HG02623 (cell line): ENCODE measurements around the gene SEMA3E.
"Not testable (repeated sequence)": the region's sequence is repeated elsewhere in the genome, so short reads cannot be mapped to it uniquely, and the experiment has no call there.

Experiments
- ATAC-seq: cut with Tn5 transposase; IDR thresholded peaks from one replicate; pipeline ENCODE4 v1.9.1; 2021; ENCODE audit warnings: moderate library complexity; ENCODE audit not compliant: unreplicated experiment

The SEMA3E gene

DNA sequence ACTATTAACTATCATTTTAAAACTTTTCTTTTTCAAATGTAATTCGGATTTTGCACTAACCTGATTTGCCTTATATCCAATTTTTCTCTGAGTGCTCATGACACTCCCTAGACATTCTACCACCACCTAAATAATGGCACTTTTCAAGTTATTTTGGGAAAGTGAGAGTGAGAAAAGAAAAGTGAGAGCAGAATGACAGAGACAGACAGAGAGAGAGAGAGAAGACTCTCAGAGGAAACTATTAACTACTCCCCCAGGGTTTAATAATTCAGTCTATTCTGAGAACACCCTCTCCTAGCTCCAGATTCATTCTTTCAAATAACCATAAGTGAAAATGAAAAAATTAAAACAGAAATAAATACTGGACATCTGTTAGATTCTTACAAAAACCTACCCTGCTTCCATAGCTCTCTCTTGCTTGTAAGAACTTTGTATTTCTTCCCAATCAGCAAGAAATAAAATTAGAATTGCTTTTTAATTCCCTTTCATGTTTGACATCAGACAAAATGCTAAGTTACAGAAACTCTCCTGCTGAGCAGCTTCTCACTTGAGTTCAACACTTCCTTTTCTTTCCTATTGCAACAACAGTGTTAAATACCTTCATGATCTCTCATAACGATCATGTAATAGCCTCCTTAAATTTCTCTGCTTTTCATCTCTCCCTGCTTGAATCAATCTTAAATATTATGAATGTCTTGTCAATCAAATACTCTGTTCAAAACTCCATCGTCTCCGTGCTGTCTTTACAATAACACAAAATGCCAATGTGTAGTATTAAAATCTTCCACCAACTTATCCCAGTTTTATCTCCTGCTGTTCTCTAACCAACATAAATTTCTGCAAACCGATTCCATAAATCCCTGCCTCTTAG, 191.7 kb downstream of the SEMA3E start:
- ATAC-seq = no peak

DNA sequence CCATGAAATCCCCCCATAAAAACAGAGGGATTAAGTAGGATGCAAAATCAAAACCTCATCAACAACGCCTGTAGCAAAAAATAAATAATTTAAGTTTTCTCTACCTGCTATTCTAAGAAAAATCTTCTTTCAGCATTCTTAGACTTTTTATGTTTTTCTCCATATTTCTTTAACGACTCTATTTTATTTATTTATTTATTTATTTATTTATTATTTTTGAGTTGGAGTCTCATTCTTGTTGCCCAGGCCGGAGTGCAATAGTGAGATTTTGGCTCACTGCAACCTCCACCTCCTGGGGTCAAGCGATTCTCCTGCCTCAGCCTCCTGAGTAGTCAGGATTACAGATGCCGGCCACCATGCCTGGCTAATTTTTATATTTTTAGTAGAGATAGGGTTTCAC, 192.5 kb downstream of the SEMA3E start:
- ATAC-seq = no peak

DNA sequence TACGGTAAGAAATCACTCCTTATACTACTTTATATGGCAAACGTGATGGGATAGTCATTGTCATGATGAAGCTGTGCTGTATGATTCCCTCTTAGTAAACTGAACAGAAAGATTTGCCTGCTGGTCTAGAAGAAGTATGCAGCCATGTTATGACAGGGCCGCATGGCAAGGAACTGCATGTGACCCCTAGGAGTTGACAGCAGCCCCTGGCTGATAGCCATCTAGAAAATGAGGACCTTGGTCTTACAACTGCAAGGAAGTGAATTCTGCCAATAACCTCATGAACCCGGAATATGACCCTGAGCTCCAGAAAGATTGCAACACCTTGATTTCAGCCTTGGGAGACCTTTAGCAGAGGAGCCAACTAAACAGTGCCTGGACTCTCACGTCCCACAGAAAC, 193.3 kb downstream of the SEMA3E start:
- no peak for ATAC-seq

DNA sequence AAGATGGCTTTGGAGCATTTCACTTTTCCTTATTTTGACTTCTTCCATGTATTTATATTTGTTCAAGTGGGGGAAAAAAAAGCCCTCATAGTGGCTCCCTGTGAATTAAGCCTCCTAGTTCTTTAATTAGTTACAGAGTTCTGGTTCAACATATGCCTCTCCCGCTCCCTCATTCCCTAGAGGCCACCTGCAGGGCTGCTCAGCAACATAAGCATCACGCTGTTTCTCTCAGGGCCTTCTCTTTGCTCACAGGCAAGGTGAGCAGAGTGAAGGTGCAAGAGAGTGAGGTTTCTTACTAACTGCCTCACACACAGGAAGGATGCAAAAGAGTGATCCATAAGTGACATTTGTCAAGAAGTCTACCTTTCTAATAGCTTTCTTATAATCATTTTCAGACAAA, 196.7 kb downstream of the SEMA3E start:
- no peak for ATAC-seq

DNA sequence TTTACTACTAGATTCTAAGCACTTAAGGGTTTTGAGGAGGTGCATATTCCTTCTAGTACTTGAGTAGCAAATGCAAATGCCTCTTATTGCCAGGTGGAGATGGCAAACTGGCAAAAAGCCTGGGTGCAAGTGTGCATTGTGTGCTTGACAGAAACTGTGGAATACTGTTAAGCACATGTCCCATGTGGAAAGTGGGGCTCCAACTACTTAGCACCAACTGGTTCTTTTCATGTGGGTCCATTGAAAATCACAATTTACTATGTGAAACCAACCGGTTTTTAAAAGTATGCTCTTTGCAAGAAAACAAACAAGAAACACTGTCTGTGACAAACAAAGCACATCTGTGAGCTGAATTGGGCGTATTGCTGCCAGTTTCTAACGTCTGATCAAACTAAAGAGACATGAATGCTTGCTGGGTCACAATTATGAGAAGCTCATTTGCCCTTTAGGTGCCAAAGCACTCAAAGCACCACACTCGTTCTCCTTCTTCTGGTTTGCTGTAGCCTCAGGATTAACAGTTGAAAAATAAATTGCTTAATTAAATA, 197.4 kb downstream of the SEMA3E start:
- no peak for ATAC-seq

DNA sequence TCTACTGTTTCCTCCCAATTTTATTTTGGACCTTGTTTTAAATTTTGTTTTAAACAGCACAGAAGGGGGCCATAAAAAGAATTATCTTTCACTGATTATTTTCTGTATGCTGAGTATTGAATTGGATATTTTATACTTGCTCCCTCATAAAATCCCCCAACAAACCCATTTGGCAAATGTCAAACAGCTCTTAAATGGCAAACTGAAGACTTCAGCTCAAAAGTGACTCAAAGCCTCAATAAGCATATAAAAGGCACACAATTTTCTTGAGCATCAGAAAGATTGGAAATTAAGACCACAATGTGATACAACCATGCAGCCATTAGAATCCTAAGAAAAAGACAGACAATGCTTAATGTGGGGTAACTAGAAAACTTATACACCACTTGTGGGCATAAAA, 199.2 kb downstream of the SEMA3E start:
- no peak for ATAC-seq

DNA sequence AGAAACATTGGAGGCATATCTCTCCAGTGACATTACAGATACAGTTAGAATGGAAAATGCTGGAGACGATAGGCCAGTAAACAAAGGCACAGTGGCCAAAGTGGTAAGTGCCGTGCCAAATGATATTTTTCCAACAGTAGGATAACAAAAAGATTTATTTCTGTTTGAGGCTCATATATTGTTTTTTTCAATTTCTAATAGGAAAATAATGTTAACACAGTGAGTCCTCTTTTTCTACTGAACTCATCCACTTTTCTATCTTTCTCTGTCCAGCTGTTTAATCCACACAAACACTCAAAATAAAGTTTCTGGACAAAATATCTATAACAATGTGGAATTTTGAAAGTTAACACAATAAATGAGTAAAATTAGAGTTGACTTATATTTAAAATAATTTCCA, 201.3 kb downstream of the SEMA3E start:
- no peak for ATAC-seq

DNA sequence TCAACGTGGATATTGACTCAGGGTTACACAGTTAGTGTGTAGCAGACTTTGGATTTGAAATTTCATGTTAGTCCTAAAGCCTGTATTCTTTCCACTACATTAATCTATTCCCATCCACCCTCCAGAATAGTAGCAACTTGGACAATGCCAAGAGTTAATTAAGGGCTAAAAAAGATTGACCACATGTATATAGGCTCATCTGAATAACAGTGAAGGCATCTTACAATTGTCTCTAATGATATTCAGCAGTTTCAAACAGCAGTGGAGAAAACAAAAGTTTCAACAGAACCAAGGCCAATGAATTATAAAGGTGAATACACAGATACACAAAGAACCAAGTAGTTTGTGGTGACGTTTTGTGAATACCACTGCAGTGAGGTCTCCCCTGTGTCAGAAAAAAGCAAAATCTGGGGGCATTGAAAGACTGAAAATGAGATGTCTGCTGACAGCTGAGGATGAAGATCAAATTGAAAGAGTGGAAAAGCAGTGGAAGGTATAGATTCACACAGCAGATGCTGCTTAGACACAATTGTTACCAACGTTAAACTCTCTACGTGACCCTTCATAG, 202.8 kb downstream of the SEMA3E start:
- ATAC-seq = no peak

DNA sequence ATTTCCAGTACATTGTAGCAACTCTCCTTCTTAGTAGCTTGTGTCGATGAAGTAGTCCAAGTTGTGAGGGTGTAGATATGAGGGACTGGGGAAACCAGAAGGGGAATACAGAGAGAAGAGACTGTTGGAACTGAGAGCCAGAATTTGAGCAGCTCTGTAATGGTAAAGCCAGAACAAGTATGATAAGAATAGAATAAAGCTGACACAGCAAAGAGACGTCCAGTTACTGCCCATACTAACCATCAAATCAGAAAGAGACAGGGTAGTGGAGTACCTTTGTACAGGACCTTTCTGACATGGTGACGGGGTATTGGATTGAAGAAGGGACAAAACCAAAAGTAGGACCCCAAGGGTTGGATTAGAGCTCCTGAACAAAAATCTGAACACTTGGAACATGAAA, 206.0 kb downstream of the SEMA3E start:
- ATAC-seq = no peak

DNA sequence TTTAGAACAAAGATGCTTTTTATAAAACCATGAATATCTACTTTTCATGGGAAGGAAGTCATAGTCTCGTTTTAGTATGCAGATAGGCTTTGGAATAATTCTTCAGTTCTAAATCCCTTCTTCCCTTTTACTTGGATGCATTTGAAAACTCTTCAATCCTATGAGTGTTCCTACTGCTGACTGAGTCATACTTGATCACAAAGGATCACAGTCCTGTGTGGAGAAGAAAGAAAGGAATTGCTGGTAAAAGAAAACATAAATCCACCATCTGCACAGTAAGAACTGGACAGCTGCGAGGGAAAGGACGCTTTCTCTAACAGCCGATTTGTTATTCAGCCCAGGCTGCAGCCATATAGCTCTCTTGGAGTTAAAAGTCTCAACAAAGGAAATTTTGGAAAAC, 209.9 kb downstream of the SEMA3E start:
- ATAC-seq = no peak

DNA sequence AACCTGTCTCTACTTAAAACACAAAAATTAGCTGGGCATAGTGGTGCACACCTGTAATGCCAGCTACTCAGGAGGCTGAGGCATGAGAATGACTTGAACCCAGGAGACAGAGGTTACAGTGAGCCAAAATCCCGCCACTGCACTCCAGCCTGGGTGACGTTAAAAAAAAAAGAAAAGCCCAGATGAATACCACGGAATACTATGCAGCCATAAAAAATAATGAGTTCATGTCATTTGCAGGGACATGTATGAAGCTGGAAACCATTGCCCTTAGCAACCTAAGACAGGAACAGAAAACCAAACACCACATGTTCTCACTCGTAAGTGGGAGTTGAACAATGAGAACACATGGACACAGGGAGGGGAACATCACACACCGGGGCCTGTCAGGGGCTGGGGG, 218.7 kb downstream of the SEMA3E start:
- not testable (repeated sequence) for ATAC-seq

DNA sequence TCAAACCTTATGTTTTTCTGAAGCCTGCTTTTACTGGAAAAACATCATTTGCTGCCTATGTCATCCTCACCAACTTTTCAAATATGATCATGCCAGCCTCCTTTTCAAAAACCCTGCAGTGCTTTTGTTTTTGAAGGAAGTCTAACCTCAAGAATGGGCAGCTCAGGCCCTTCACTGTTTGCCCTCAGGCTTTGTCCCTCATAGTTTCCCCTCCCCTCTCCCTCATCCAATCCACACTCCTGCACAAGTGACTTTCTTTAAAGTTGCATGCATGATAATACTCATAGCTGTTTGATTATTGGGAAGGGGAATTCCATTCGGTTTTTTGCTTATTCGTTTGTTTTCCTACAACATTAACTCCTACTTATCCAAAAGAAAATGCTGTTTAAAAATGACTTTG, 219.4 kb downstream of the SEMA3E start:
- no peak for ATAC-seq

DNA sequence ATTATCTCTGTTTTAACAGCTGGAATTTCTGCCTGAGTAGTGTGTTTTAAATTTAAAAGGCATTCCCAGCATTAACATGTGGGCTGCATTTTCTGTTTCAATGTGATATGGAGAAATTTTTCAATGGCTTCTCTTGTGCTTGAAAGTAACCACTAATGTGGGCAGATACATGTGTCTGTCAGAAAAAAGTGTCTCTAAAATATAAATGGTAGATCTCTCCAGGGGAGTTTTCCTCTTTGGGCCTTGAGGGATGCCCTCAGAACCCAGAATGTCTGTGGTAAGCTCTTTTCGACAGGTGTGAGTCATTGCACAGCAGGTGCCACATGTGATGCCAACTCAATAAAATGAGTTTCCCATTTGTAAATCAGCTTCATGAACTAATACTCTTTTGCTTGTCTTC, 221.1 kb downstream of the SEMA3E start:
- no peak for ATAC-seq

DNA sequence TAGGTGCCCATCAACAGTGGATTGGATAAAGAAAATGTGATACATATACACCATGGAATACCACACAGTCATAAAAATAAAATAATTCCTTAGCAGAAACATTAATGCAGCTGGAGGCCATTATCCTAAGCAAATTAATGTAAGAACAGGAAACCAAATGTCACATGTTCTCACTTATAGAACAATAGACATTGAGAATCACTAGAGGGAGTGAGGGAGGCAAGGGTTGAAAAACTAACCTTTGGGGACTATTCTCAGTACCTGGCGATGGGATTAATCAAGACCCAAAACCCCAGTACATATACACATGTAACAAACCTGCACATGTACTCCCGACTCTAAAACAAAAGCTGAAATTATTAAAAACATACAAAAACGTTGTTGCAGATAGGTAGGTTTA, 222.6 kb downstream of the SEMA3E start:
- ATAC-seq = no peak

DNA sequence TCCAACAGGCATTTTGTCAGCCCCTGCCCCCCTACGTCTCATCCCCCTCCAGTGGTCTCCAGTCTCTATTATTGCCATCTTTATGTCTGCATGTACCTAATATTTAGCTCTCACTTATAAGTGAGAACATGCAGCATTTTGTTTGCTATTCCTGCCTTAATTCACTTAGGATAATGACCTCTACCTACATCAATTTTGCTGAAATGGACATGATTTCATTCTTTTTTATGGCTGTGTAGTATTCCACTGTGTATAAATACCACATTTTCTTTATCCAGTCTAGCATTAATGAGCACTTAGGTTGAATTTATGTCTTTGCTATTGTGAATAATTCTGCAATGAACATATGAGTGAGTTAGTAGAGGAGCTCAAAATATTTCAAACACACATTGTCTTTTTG, 229.9 kb downstream of the SEMA3E start:
- ATAC-seq = no peak

DNA sequence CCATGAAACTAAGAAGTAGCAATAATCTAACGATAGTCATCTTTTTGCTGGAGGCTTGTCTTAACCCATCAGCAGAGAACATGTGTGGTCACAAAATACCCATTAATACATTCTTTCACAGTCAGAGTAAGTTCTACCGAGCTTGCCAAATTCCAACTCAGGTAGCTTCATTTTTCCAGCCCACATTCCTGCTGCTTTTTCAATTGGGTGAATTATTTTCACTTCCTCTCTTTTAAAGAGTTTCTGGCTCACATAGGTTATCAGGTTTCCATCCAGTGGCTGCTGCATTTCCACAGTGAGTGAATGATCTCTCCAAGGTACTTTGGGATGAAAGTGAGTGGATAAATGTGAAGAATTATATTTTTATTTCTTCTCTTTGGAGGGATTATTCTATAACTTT, 233.1 kb downstream of the SEMA3E start:
- no peak for ATAC-seq

DNA sequence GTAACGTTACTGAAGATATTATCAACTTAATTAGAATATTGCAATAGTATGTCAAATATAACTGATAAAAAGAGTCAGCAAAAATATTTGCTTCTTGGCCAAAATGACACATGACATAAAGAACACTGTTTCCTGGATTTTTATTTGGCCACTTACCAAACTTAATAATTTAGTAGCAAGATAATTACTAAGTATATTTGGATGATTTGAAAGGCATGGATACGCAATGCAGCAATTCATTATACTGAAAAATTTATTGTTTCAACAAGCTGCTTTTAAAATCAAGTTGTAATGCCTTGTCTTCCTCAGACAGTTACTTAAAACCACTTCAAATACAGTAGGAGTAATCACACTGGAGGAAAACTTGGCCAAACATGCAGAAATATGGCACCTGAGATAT, 234.0 kb downstream of the SEMA3E start:
- ATAC-seq = no peak

DNA sequence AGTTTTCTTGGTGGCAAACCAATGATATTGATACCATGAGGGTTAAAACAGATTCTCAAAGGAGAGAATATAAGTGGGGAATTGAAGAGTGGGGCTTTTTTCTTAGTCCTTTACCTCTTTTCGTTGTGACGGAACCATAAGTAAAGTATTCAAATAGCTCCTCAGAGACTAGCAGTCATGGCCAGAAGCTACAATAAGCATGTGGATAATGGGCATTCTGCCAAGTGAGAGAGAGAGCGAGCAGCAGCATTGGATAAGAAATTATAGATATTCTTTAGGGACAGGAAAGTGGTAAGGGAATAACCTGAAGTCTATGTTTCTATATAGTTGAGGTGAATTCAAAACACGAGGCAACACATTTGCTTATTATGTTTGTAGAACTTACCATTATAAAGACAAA, 235.1 kb downstream of the SEMA3E start:
- ATAC-seq = no peak

DNA sequence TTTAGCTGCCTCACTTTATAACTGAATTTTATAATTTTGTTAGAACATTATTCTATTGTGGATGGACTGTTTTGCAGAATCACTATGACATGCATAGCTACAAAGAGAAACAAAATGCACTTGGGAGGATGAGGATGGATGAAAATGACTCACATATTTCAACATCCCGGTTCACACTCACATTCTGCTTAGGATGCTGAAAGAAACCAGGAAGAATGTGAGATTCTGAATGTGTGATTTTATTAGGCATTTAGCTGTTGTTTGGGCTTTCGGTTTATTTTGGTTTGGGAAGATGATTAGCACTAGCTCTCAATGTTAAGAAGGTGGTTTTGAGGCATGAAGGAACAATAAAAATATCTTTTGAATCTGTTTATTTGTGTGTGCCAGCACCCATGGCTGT, 235.5 kb downstream of the SEMA3E start:
- no peak for ATAC-seq

DNA sequence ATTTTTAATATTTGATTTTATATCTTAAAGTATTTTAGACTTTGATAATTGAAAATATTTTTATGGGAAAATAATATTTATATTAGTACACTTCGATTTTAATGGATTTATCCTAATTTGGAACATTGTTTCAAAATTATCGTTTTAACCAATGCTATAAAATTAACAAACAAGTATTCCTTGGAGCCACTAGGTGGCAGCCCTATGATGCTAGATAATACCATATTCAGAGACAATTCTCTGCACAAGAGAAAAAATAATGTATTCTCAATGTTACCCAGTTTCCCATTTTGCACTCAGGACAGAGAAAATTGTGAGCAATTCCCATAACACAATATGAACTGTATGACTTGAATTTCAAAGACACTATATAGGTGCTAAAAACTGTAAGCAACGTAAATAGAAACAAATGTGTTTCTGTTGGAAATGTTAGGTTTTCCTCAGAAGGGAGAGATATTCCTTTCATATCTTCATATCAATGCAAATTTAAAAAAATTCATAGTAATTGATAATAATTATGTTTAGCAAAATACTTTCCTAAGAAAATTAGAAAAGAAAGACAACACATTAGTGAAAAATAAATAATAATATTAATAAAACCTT, 237.8 kb downstream of the SEMA3E start:
- no peak for ATAC-seq

DNA sequence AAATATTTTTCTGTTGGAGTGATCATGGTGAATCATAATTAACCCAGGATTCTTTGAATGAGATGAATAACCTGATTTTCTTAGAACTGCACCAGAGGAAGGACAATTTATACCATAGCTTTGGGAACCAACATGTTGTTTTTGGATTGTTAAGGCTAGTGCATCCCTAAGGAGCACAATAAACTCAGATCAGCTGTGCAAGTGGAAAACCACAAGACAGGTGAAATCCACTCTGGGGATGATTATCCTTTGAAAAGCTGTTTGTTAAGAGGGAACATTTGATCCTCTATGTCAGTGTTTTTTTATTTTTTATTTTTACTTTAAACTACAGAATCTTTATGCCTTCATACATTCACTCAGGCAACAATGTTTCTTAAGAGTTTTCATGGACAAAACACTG, 254.2 kb downstream of the SEMA3E start:
- no peak for ATAC-seq

DNA sequence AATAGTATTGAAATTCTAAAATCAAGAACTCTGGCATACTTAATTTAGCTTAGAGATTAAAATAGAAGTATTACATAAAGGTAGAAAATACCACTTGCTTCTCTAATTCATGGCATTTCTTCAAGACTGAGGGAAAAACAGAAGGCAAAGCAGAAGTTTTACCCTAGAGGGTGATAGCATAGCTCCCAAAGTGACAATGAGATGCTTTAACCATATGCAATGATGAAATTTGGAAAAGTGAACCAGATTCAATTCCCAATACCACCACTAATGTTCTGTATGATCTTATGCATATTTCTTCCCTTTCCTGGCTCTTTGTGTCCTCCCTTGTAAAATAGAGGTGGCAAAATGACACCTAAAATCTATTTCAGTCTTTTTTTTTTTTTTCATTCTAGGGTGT, 260.5 kb downstream of the SEMA3E start:
- no peak for ATAC-seq
